HEK293T (cell line): Measurements from ENCODE around the gene EPHA4.

Source experiments
- FOXA1 ChIP-seq: fragments of 450-650 bp; IDR thresholded peaks from 2 replicates; pipeline ENCODE4 v1.6.1; 2016; ENCODE audit warnings: mild to moderate bottlenecking
- FOXK2 ChIP-seq: fragments of 450-650 bp; IDR thresholded peaks from 2 replicates; pipeline ENCODE4 v1.6.1; 2016; ENCODE audit warnings: mild to moderate bottlenecking
- FOXM1 ChIP-seq: fragments of 450-650 bp; IDR thresholded peaks from 2 replicates; pipeline ENCODE4 v1.6.1; 2017; ENCODE audit warnings: mild to moderate bottlenecking, borderline replicate concordance
- LEF1 ChIP-seq: fragments of 450-650 bp; IDR thresholded peaks from 2 replicates; pipeline ENCODE4 v1.6.1; 2017; ENCODE audit warnings: mild to moderate bottlenecking, borderline replicate concordance
- SP1 ChIP-seq: fragments of 450-650 bp; IDR thresholded peaks from 2 replicates; pipeline ENCODE4 v1.6.1; 2017
- SUZ12 ChIP-seq: fragments of 450-650 bp; IDR thresholded peaks from 2 replicates; pipeline ENCODE4 v1.6.1; 2016; ENCODE audit warnings: mild to moderate bottlenecking

GRCh38 chr2:221535824-221536223 is 36.3 kb downstream of the EPHA4 start:
- TF ChIP-seq SP1 (no peak), FOXA1 (no peak), FOXM1 (no peak), LEF1 (no peak), FOXK2 (no peak), SUZ12 (no peak)
